NCI-H1092 (cell line): ENCODE measurements around the gene RPS6KC1.
A peak's percentile ranks its signal among the peaks of the same experiment; 100 is the strongest.
"Not testable (repeated sequence)": the region's sequence is repeated elsewhere in the genome, so short reads cannot be mapped to it uniquely, and the experiment has no call there.

Experiments used
- DNase-seq: peaks from one replicate; lab custom pipeline; 2025; lab: John Stamatoyannopoulos, UW

RPS6KC1 gene

GRCh38 chr1:213051127-213051880 lies at the start of gene RPS6KC1:
Gene RPS6KC1 (plus strand): TSS chr1:213051241. CDS start chr1:213051405, 164 bp downstream.
- peak; percentile 88 for DNase-seq

GRCh38 chr1:213003256-213003655 lies 47.8 kb upstream of the RPS6KC1 start:
- no peak for DNase-seq

GRCh38 chr1:213008564-213008963 lies 42.5 kb upstream of the RPS6KC1 start:
- DNase-seq: no peak

GRCh38 chr1:213014642-213015041 lies 36.4 kb upstream of the RPS6KC1 start:
- no peak for DNase-seq

- peak; percentile 97 for DNase-seq
Measured at GRCh38 chr1:213015099-213016050, 35.7 kb upstream of the RPS6KC1 start, which contains the start of gene ANGEL2. Gene ANGEL2 (minus strand): TSS chr1:213015867. CDS start chr1:213015671, 196 bp downstream.

- no peak for DNase-seq
Measured at GRCh38 chr1:213017447-213018273, 33.4 kb upstream of the RPS6KC1 start.

GRCh38 chr1:213019450-213019849 lies 31.6 kb upstream of the RPS6KC1 start:
- DNase-seq: no peak

- no peak for DNase-seq
Measured at GRCh38 chr1:213020016-213020415, 31.0 kb upstream of the RPS6KC1 start.

GRCh38 chr1:213027024-213027423 lies 24.0 kb upstream of the RPS6KC1 start:
- not testable (repeated sequence) for DNase-seq

- DNase-seq: no peak
Measured at GRCh38 chr1:213032651-213033050, 18.4 kb upstream of the RPS6KC1 start.

- no peak for DNase-seq
Measured at GRCh38 chr1:213034713-213035112, 16.3 kb upstream of the RPS6KC1 start.

GRCh38 chr1:213035573-213035972 lies 15.5 kb upstream of the RPS6KC1 start:
- no peak for DNase-seq

GRCh38 chr1:213041443-213041842 lies 9.6 kb upstream of the RPS6KC1 start:
- no peak for DNase-seq

- not testable (repeated sequence) for DNase-seq
Measured at GRCh38 chr1:213045321-213046226, 5.5 kb upstream of the RPS6KC1 start.

GRCh38 chr1:213049232-213049631 lies 1.8 kb upstream of the RPS6KC1 start:
- no peak for DNase-seq

GRCh38 chr1:213050745-213051126 lies 305 bp upstream of the RPS6KC1 start:
- no peak for DNase-seq

GRCh38 chr1:213051881-213052202 lies 801 bp downstream of the RPS6KC1 start:
- DNase-seq: no peak

- no peak for DNase-seq
Measured at GRCh38 chr1:213053455-213053854, 2.4 kb downstream of the RPS6KC1 start.

GRCh38 chr1:213054142-213054541 lies 3.1 kb downstream of the RPS6KC1 start:
- DNase-seq: no peak

GRCh38 chr1:213054733-213055591 lies 3.9 kb downstream of the RPS6KC1 start:
- DNase-seq: no peak
